SK-N-SH treated with all-trans-retinoic acid at 6 μM for 48 hours (cell line): ENCODE results near the gene NTPCR.
"Not testable (repeated sequence)": the region's sequence is repeated elsewhere in the genome, so short reads cannot be mapped to it uniquely, and the experiment has no call there.

Source experiments
- ATAC-seq: fragments of 200-7000 bp; cut with Tn5 transposase; 3 replicates; pipeline ENCODE4 v1.9.1; 2020; ENCODE audit warnings: mild to moderate bottlenecking, moderate library complexity
- ARNTL ChIP-seq: fragments of 450-650 bp; formaldehyde crosslinking; IDR thresholded peaks from 2 replicates; pipeline ENCODE4 v1.5.0; 2020; ENCODE audit warnings: low read depth, mild to moderate bottlenecking, moderate library complexity, borderline replicate concordance
- CSDC2 ChIP-seq: fragments of 250-450 bp; sonication (Bioruptor Pico); IDR thresholded peaks from 2 replicates; pipeline ENCODE4 v1.5.0; 2020; ENCODE audit warnings: mild to moderate bottlenecking, moderate library complexity
- ESRRG ChIP-seq: fragments of 250-450 bp; sonication (Bioruptor Pico); IDR thresholded peaks from 2 replicates; pipeline ENCODE4 v1.6.1; 2021; ENCODE audit warnings: mild to moderate bottlenecking
- GLIS3 ChIP-seq: fragments of 250-450 bp; sonication (Bioruptor Pico); IDR thresholded peaks from 2 replicates; pipeline ENCODE4 v1.5.0; 2020; ENCODE audit warnings: mild to moderate bottlenecking, moderate library complexity
- OSR1 ChIP-seq: fragments of 250-450 bp; sonication (Bioruptor Pico); IDR thresholded peaks from 2 replicates; pipeline ENCODE4 v1.8.0; 2022; ENCODE audit warnings: moderate library complexity, mild to moderate bottlenecking, inconsistent platforms
- POU6F1 ChIP-seq: fragments of 250-450 bp; sonication (Bioruptor Pico); IDR thresholded peaks from 2 replicates; pipeline ENCODE4 v1.8.0; 2021; ENCODE audit warnings: low read depth, mild to moderate bottlenecking, moderate library complexity, borderline replicate concordance
- RARB ChIP-seq: fragments of 250-450 bp; sonication (Bioruptor Pico); IDR thresholded peaks from 2 replicates; pipeline ENCODE4 v1.8.0; 2021; ENCODE audit warnings: mild to moderate bottlenecking, moderate library complexity
- SNAI2 ChIP-seq: fragments of 250-450 bp; sonication (Bioruptor Pico); IDR thresholded peaks from 2 replicates; pipeline ENCODE4 v1.5.0; 2020; ENCODE audit warnings: mild to moderate bottlenecking, moderate library complexity
- TCF4 ChIP-seq: fragments of 250-450 bp; sonication (Bioruptor Pico); IDR thresholded peaks from 2 replicates; pipeline ENCODE4 v1.8.0; 2021; ENCODE audit warnings: mild to moderate bottlenecking, moderate library complexity, borderline replicate concordance
- TOX ChIP-seq: fragments of 250-450 bp; sonication (Bioruptor Pico); IDR thresholded peaks from 2 replicates; pipeline ENCODE4 v1.8.0; 2021; ENCODE audit warnings: mild to moderate bottlenecking, moderate library complexity, borderline replicate concordance
- ZFP3 ChIP-seq: fragments of 250-450 bp; sonication (Bioruptor Pico); IDR thresholded peaks from 2 replicates; pipeline ENCODE4 v1.5.0; 2020; ENCODE audit warnings: mild to moderate bottlenecking, moderate library complexity
- ZFP30 ChIP-seq: fragments of 450-650 bp; formaldehyde crosslinking; IDR thresholded peaks from 2 replicates; pipeline ENCODE4 v1.5.0; 2022; ENCODE audit warnings: mild to moderate bottlenecking, moderate library complexity
- ZNF565 ChIP-seq: fragments of 450-650 bp; formaldehyde crosslinking; conservative IDR thresholded peaks from 2 replicates; pipeline ENCODE4 v1.5.0; 2020; ENCODE audit warnings: low read depth, mild to moderate bottlenecking, moderate library complexity
- ZNF8 ChIP-seq: fragments of 450-650 bp; formaldehyde crosslinking; IDR thresholded peaks from 2 replicates; pipeline ENCODE4 v1.5.0; 2020; ENCODE audit warnings: mild to moderate bottlenecking, moderate library complexity
- TF ChIP-seq, protein P1 (sequence below): fragments of 250-450 bp; sonication (Bioruptor Pico); IDR thresholded peaks from 2 replicates; pipeline ENCODE4 v1.5.1; 2021; ENCODE audit warnings: mild to moderate bottlenecking, moderate library complexity
- TF ChIP-seq, protein P2 (sequence below): fragments of 250-450 bp; sonication (Bioruptor Pico); IDR thresholded peaks from 2 replicates; pipeline ENCODE4 v1.5.1; 2020; ENCODE audit warnings: low read depth, mild to moderate bottlenecking, moderate library complexity
- TF ChIP-seq, protein P3 (sequence below): fragments of 250-450 bp; sonication (Bioruptor Pico); IDR thresholded peaks from 2 replicates; pipeline ENCODE4 v1.8.0; 2020; ENCODE audit warnings: mild to moderate bottlenecking, moderate library complexity, borderline replicate concordance

NTPCR gene

DNA sequence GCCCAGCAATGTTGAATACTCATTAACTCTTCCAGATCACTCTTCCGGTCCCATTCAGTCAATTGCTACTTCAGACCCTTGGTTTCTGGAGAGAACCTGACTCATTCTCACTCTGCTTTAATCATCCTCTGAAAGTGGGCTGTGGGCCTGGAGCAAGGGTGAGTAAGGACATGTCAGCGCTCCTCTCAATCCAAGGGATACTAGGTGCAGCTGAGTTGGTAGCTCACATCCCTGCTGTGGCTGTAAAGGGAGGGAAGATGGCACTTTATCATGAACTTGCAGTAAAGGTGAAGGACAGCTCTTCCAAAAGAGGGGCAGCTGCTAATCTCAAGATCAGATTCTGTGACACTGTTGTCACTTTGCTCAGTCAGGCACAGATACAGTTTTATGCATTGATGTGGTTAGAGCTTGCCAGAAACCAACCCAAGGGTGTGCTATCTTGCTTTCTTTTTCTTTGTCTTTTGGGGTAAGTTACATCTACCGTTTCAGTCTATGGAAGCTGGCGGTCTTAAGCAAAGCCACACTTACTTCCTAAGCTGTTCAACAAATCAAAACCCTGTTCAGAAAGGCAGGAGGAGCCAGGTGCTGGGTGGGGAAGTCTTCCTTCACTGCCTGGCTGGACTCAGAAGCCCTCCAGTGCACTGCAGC lies 26.5 kb upstream of the NTPCR start:
- TF ChIP-seq, protein P1, sequence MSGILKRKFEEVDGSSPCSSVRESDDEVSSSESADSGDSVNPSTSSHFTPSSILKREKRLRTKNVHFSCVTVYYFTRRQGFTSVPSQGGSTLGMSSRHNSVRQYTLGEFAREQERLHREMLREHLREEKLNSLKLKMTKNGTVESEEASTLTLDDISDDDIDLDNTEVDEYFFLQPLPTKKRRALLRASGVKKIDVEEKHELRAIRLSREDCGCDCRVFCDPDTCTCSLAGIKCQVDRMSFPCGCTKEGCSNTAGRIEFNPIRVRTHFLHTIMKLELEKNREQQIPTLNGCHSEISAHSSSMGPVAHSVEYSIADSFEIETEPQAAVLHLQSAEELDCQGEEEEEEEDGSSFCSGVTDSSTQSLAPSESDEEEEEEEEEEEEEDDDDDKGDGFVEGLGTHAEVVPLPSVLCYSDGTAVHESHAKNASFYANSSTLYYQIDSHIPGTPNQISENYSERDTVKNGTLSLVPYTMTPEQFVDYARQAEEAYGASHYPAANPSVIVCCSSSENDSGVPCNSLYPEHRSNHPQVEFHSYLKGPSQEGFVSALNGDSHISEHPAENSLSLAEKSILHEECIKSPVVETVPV (CRISPR knock-in tag): no peak
- TF ChIP-seq ZFP30 (no peak), ESRRG (no peak), ZNF8 (CRISPR knock-in tag) (no peak), CSDC2 (CRISPR knock-in tag) (no peak), POU6F1 (CRISPR knock-in tag) (no peak), SNAI2 (CRISPR knock-in tag) (no peak), ZFP3 (no peak), RARB (CRISPR knock-in tag) (no peak), OSR1 (CRISPR knock-in tag) (no peak), GLIS3 (CRISPR knock-in tag) (no peak)

GRCh38 chr1:232924874-232925273 lies 25.5 kb upstream of the NTPCR start:
- TF ChIP-seq POU6F1 (CRISPR knock-in tag) (no peak), ARNTL (CRISPR knock-in tag) (no peak), ZFP30 (no peak), SNAI2 (CRISPR knock-in tag) (no peak), ZFP3 (no peak), RARB (CRISPR knock-in tag) (no peak), TCF4 (CRISPR knock-in tag) (no peak), ZNF565 (CRISPR knock-in tag) (no peak), TOX (CRISPR knock-in tag) (no peak), ESRRG (no peak)
- TF ChIP-seq, protein P1 (CRISPR knock-in tag): no peak
- TF ChIP-seq, protein P2, sequence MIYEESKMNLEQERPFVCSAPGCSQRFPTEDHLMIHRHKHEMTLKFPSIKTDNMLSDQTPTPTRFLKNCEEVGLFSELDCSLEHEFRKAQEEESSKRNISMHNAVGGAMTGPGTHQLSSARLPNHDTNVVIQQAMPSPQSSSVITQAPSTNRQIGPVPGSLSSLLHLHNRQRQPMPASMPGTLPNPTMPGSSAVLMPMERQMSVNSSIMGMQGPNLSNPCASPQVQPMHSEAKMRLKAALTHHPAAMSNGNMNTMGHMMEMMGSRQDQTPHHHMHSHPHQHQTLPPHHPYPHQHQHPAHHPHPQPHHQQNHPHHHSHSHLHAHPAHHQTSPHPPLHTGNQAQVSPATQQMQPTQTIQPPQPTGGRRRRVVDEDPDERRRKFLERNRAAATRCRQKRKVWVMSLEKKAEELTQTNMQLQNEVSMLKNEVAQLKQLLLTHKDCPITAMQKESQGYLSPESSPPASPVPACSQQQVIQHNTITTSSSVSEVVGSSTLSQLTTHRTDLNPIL: no peak
- TF ChIP-seq, protein P3, sequence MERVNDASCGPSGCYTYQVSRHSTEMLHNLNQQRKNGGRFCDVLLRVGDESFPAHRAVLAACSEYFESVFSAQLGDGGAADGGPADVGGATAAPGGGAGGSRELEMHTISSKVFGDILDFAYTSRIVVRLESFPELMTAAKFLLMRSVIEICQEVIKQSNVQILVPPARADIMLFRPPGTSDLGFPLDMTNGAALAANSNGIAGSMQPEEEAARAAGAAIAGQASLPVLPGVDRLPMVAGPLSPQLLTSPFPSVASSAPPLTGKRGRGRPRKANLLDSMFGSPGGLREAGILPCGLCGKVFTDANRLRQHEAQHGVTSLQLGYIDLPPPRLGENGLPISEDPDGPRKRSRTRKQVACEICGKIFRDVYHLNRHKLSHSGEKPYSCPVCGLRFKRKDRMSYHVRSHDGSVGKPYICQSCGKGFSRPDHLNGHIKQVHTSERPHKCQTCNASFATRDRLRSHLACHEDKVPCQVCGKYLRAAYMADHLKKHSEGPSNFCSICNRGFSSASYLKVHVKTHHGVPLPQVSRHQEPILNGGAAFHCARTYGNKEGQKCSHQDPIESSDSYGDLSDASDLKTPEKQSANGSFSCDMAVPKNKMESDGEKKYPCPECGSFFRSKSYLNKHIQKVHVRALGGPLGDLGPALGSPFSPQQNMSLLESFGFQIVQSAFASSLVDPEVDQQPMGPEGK (CRISPR knock-in tag): no peak

More for the DNA sequence above, 26.5 kb upstream of the NTPCR start:
- no peak for ATAC-seq

GRCh38 chr1:232925421-232926220 lies 24.8 kb upstream of the NTPCR start:
- TF ChIP-seq SNAI2 (CRISPR knock-in tag): no peak
- no peak for TF ChIP-seq ZNF565 (CRISPR knock-in tag)
- no peak for ATAC-seq

More at GRCh38 chr1:232924874-232925273, 25.5 kb upstream of the NTPCR start:
- no peak for ATAC-seq

GRCh38 chr1:232927166-232927565 lies 23.2 kb upstream of the NTPCR start:
- ATAC-seq: not testable (repeated sequence)
